HG03159 (cell line): ENCODE results near the gene CPT2.

Experiments used
- ATAC-seq: cut with Tn5 transposase; IDR thresholded peaks from one replicate; pipeline ENCODE4 v1.9.1; 2021; ENCODE audit warnings: mild to moderate bottlenecking, moderate library complexity; ENCODE audit not compliant: unreplicated experiment

The CPT2 gene

GRCh38 chr1:53196485-53197290 lies at the start of gene CPT2:
CPT2 (plus strand) TSS chr1:53196824; CDS start chr1:53196944, 120 bp downstream.
- peak; percentile 97 for ATAC-seq

GRCh38 chr1:53147174-53147573 lies 49.5 kb upstream of the CPT2 start:
- no peak for ATAC-seq

- no peak for ATAC-seq
These were observed 48.5 kb upstream of the CPT2 start for GRCh38 chr1:53148123-53148522.

DNA sequence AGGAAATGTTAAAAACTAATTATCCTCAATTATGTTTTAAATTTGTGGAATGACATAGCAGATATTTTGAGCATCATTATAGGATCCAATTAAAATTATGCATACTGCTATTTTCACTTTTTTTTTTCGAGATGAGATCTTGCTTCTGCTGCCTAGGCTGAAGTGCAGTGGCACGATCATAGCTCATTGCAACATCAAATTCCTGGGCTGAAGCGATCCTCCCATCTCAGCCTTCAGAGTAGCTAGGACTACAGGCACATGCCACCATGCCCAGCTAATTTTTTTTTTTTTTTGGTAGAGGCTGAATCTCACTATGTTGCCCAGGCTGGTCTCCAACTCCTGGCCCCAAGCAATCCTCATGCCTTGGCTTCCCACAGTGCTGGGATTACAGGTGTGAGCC lies 42.9 kb upstream of the CPT2 start:
- ATAC-seq = no peak

DNA sequence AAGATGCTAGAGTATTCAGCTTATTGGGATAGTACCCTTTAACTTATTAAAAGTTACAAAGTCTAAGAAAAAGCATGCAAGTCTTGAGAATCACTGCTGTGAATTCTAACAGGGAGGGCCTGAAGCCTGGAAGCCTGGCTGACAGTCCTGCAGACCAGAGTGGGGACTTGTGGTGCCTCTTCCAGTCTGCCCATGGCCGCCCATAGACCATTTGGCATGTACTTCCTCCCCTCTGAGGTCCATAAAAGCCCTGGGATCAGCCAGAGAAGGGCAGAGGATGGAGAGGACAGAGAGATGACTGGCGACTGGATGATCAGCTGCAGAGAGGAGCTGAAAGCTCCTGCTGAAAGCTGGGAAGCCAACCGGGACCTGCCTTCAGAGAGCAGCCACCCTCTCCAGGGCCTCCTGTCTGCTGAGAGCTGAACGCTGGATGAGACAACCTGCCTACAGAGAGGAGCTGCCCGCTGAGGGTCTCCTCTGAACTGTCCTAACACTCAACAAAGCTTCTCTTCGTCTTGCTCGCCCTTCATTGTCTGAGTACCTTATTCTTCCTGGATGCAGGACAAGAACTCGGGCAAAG lies 41.7 kb upstream of the CPT2 start:
- no peak for ATAC-seq

GRCh38 chr1:53155534-53155933 lies 41.1 kb upstream of the CPT2 start:
- ATAC-seq = no peak

- no peak for ATAC-seq
These were observed 40.7 kb upstream of the CPT2 start for GRCh38 chr1:53155945-53156344.

GRCh38 chr1:53156783-53157182 lies 39.8 kb upstream of the CPT2 start:
- no peak for ATAC-seq

GRCh38 chr1:53158900-53159299 lies 37.7 kb upstream of the CPT2 start:
- no peak for ATAC-seq

DNA sequence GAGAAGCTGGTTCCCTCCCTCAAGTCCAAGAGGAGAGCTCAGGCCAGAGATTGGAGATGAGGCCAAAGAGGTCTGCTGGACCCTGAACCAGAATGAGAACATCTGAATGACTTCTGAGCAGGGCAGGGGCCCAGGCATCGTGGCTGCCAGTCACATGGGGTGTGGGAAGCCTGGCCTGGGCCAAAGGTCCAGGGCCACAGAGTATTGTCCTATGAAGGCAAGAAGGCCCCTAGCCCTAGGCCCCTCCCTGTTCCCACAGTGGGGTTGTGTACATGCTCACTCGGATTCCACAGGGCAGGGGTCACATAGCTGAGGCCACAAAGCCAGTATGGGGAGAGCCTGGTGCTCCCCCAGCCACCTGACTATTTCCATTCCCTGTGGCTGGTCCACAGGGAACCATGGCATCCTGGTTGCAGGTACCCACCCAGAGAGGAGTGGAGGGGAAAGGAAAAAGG lies 35.7 kb upstream of the CPT2 start:
- no peak for ATAC-seq

DNA sequence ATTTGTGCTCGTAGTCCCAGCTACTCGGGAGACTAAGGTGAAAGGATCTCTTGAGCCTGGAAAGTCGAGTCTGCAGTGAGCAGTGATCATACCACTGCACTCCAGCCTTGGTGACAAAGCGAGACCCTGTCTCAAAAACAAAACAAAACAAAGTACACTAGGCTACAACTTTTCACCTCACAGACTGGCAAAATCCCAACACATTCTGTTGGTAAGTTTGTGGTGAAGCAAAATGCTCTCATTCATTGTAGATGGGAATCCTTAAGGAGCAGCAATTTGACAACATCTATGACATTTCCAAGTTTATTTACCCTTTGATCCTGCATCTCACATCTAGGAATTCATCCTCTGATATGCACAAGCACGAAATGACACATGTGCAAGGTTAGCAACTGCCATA lies 34.0 kb upstream of the CPT2 start:
- ATAC-seq = no peak

DNA sequence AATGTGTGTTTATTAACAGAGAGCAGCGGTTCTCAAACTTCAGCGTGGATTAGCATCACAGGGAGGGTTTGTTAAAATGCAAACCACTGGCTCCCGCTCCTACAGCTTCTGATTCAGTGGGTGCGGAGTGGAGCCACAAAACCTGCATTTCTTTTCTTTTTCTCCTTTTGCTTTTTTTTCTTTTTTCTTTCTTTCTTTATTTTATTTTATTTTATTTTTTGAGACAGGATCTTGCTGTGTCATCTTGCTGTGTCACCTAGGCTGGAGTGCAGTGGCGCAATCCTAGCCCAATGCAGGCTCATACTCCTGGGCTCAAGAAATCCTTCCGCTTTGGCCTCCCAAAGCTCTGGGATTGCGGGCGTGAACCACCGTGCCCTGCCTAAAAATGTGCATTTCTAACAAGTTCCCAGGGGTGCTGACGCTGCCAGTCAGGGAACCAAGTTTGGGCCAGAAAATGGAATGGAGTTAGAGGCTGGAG lies 33.3 kb upstream of the CPT2 start:
- ATAC-seq = no peak

GRCh38 chr1:53165408-53165961 lies 31.1 kb upstream of the CPT2 start:
- no peak for ATAC-seq

- ATAC-seq = no peak
These were observed 30.3 kb upstream of the CPT2 start for GRCh38 chr1:53166366-53166765.

GRCh38 chr1:53166912-53167311 lies 29.7 kb upstream of the CPT2 start:
- no peak for ATAC-seq

DNA sequence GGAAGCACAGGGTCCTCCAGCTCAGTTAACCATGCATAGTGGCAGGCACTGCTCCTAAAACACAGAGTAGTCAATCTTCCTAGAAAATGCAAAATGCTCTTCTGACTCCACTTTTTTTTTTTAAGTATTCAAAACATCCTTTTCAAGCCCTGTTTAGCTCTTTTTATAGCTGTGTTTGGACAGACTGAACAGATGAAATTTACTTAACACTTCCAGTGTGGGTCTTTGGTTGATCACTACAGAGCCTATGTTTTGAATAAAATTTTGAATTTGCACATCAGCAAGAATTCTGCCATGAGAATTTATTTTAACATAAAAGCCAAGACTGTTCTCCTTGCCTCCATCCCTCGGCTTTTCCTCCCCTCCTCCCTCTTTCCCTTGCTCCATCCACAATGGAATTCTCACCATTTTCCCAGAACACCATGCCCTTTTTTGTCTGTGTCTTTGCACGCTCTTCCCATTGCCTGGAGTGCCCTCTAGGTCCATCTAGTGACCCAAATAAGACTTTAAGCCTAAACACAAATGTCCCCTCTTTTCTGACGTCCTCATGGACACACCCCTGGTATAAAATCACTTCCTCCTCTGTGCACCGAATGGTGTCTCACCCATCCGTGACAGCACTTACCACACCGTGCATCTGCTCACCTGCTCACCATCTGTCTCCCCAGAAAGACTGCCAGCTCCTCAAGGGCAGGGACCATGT lies 24.0 kb upstream of the CPT2 start:
- peak; percentile 70 for ATAC-seq

GRCh38 chr1:53174971-53175913 lies 21.4 kb upstream of the CPT2 start:
- ATAC-seq = no peak

- no peak for ATAC-seq
These were observed 20.0 kb upstream of the CPT2 start for GRCh38 chr1:53176452-53177208.

DNA sequence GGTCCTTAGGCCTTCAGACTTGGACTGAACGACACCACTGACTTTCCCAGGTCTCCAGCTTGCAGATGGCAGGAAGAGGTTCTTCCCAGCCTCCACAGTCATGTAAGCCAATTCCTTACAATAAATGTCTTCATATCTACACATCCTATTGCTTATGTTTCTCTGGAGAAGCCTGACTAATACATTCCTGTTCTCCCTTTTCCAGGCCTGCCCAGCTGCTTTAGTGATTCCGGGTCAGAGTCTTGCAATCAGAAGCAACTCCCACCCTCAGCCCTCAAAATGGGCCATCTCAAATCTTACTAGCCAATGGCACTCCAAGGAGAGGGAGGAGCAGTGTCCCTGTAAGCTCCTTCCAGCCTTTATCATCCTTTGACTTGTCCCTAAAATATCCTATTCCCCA lies 16.4 kb upstream of the CPT2 start:
- no peak for ATAC-seq

GRCh38 chr1:53180951-53181350 lies 15.7 kb upstream of the CPT2 start:
- no peak for ATAC-seq
